HG02973 (cell line): ENCODE results near the gene SZT2.
"Not testable (repeated sequence)": the region's sequence is repeated elsewhere in the genome, so short reads cannot be mapped to it uniquely, and the experiment has no call there.

Experiments
- ATAC-seq: cut with Tn5 transposase; IDR thresholded peaks from one replicate; pipeline ENCODE4 v1.9.1; 2021; ENCODE audit warnings: moderate library complexity; ENCODE audit not compliant: unreplicated experiment

The SZT2 gene

GRCh38 chr1:43451701-43452532, 62.2 kb downstream of the SZT2 start:
- ATAC-seq: no peak

GRCh38 chr1:43452789-43453441, 63.2 kb downstream of the SZT2 start:
- no peak for ATAC-seq

GRCh38 chr1:43453442-43454269, 64.0 kb downstream of the SZT2 start, which contains the start of gene HYI:
Gene HYI (minus strand): TSS chr1:43453931. CDS start chr1:43453793, 138 bp downstream.
- no peak for ATAC-seq

- no peak for ATAC-seq
These were observed 64.7 kb downstream of the SZT2 start for GRCh38 chr1:43454270-43455011.

GRCh38 chr1:43455213-43455889, 65.7 kb downstream of the SZT2 start:
- no peak for ATAC-seq

- ATAC-seq: not testable (repeated sequence)
These were observed 68.7 kb downstream of the SZT2 start for GRCh38 chr1:43458379-43458778.

GRCh38 chr1:43460988-43461693, 71.4 kb downstream of the SZT2 start:
- no peak for ATAC-seq

- ATAC-seq: no peak
These were observed 73.8 kb downstream of the SZT2 start for GRCh38 chr1:43463479-43463878.

- ATAC-seq: no peak
These were observed 75.2 kb downstream of the SZT2 start for GRCh38 chr1:43464681-43465504.

- no peak for ATAC-seq
These were observed 75.9 kb downstream of the SZT2 start for GRCh38 chr1:43465505-43466067.

GRCh38 chr1:43466403-43466802, 76.7 kb downstream of the SZT2 start:
- no peak for ATAC-seq

- no peak for ATAC-seq
These were observed 78.7 kb downstream of the SZT2 start for GRCh38 chr1:43468414-43468813.

- ATAC-seq: no peak
These were observed 80.2 kb downstream of the SZT2 start for GRCh38 chr1:43469932-43470331.

GRCh38 chr1:43472087-43472462, 82.4 kb downstream of the SZT2 start:
- no peak for ATAC-seq

- not testable (repeated sequence) for ATAC-seq
These were observed 82.9 kb downstream of the SZT2 start for GRCh38 chr1:43472463-43473151.

GRCh38 chr1:43473463-43473862, 83.8 kb downstream of the SZT2 start:
- no peak for ATAC-seq

GRCh38 chr1:43475611-43476401, 86.1 kb downstream of the SZT2 start:
- not testable (repeated sequence) for ATAC-seq
